ENCODE data around the gene ITGB1BP1. TPM values are rescaled to one million over a fixed set of nuclear protein-coding genes. Genes with fewer than 3 reads are reported as not detected.
"Not testable (repeated sequence)": the region's sequence is repeated elsewhere in the genome, so short reads cannot be mapped to it uniquely, and the experiment has no call there.

The ITGB1BP1 gene
- total RNA-seq, 1 donor from 2014 or later: 41.8 TPM

DNA sequence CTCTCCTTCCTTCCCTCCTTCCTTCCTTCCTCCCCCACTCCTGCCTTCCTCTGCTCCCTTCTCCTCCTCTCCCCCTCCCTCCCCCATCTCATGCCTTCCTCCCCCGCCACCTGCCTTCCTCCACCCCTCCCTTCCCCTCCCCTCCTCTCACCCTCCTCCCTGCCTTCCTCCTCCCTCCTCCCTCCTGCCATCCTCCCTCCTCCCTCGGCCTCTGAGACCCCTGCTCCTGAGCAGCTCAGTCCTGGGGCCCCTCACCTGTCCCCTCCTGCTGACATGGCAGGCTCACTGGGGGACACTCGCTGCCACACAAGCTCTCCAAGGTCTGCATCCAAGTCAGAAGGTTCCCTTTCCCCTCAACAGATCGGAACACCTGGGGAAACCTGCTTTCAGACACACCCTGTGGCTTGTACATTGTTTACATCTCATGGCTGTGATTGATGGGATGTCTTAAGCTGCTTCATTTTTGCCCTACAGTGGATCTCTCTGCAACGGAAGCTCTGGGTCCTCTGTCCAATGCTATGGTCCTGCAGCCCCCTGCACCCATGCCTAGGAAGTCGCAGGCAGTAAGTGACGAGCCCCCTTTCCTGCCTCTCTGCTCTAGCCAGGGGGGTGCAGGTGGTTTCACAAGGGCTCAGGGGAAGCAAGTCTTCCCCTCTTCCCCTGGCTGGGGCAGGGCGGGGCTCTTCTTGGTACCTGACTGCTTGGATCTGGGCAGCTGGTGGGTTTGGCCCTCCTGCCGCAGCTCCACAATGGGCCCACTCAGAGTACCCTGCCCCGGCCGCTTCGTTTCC is 22.9 kb downstream of the ITGB1BP1 start:
- Mint-ChIP-seq H3K36me3 (ENCODE audit: insufficient read depth) (peaks cover 17% of the 10 kb centered on the region), H3K27me3 (no peaks in the 10 kb centered on the region), H3K9me3 (ENCODE audit: low read depth) (no peaks in the 10 kb centered on the region), H3K27ac (peak overlapping the region; percentile 92), H3K4me1 (ENCODE audit: low read depth) (peaks cover 4% of the 10 kb centered on the region), H3K4me3 (ENCODE audit: low read depth) (no peak overlapping the region)
- no peak for DNase-seq (ENCODE audit: low spot score, unreplicated experiment)
- TF ChIP-seq, protein P1, sequence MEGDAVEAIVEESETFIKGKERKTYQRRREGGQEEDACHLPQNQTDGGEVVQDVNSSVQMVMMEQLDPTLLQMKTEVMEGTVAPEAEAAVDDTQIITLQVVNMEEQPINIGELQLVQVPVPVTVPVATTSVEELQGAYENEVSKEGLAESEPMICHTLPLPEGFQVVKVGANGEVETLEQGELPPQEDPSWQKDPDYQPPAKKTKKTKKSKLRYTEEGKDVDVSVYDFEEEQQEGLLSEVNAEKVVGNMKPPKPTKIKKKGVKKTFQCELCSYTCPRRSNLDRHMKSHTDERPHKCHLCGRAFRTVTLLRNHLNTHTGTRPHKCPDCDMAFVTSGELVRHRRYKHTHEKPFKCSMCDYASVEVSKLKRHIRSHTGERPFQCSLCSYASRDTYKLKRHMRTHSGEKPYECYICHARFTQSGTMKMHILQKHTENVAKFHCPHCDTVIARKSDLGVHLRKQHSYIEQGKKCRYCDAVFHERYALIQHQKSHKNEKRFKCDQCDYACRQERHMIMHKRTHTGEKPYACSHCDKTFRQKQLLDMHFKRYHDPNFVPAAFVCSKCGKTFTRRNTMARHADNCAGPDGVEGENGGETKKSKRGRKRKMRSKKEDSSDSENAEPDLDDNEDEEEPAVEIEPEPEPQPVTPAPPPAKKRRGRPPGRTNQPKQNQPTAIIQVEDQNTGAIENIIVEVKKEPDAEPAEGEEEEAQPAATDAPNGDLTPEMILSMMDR (IDR thresholded peaks at IDR 0.05; ENCODE audit: unreplicated experiment): no peak

DNA sequence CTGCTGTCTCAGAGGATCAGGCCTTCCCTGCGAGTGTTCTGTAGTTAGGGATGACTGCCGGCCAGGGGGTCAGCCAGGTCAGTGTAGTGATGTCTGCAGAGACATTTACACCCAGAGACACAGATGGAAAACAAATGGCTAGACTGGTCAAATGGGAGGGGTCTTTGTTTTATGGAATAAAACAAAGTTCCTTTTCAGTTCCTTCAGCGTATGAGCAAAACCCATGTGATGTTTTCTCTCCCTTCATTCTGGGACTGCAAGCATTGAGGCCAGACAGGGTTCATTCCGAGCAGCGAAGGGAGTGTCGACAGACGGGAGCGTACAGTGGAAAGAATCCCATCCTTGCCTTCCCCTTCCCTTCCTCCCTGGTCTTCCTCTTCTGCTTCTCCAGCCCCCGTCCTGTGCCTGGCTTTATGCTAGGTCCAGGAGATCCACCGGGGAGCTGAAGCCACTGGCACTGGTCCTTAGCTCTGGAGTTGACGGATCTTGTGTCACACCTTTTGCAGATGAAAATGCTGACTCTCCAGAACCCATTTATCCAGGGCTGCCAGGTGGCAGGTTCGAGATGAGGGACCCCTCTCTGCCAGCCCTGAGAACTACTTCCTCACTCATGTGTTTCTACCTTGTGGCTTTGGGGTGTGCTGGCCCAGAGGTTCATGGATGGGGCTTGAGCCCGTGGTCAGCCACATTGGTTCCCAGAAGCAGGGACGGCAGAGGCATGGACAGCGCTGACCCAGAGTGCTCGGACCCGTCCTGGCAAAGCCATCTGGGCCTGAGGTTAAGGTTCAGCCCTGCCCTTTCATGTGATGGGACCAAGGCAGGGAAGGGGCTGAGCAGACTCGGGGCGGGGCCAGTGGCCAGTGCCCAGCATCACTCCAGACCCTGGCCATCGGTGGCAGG is 24.2 kb downstream of the ITGB1BP1 start:
- TF ChIP-seq, protein P1 (IDR thresholded peaks at IDR 0.05; ENCODE audit: unreplicated experiment): no peak
- H3K9me3 Mint-ChIP-seq (ENCODE audit: low read depth): no peaks in the 10 kb centered on the region
- no peak for DNase-seq (ENCODE audit: low spot score, unreplicated experiment)
- H3K27me3 Mint-ChIP-seq: no peaks in the 10 kb centered on the region
- H3K27ac Mint-ChIP-seq: peak overlapping the region; percentile 82
- H3K4me3 Mint-ChIP-seq (ENCODE audit: low read depth): no peak overlapping the region
- peaks cover 19% of the 10 kb centered on the region for H3K36me3 Mint-ChIP-seq (ENCODE audit: insufficient read depth)
- peaks cover 4% of the 10 kb centered on the region for H3K4me1 Mint-ChIP-seq (ENCODE audit: low read depth)

DNA sequence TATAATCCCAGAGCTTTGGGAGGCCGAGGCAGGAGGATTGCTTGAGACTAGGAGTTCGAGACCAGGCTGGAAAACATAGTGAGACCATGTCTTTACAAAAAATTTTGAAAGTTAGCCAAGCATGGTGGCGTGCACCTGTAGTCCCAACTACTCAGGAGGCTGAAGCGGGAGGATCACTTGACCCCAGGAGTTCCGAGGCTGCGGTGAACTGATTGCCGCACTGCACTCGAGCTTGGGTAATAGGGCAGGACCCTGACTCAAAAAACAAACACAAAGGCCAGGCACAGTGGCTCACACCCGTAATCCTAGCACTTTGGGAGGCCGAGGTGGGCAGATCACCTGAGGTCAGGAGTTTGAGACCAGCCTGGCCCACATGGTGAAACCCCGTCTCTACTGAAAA is 25.1 kb downstream of the ITGB1BP1 start:
- H3K4me3 Mint-ChIP-seq (ENCODE audit: low read depth); DNase-seq (ENCODE audit: low spot score, unreplicated experiment); H3K27me3 Mint-ChIP-seq; H3K9me3 Mint-ChIP-seq (ENCODE audit: low read depth); H3K4me1 Mint-ChIP-seq (ENCODE audit: low read depth): not testable (repeated sequence)
- Mint-ChIP-seq H3K27ac (peak overlapping the region; percentile 24), H3K36me3 (ENCODE audit: insufficient read depth) (peaks cover 15% of the 10 kb centered on the region)

DNA sequence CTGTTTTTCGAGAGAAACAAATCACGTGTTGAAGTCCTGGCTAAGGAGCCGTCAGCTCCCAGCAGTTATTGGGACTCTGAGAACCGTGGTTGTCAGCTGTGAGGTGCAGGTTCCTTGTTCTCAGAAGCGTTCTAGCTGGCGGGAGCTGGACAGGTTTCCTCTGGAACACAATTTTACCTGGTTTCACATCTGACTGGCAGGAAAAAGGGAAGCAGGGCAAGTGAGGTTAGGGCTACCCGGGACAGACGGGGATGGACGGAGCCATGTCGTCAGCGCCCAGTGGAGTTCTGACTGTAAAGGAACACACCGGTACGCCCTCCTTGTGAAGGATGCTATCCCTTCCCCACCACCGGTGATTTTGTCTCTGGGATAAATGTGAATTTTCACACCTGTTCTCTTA is 26.1 kb downstream of the ITGB1BP1 start:
- no peaks in the 10 kb centered on the region for H3K27me3 Mint-ChIP-seq
- peaks cover 13% of the 10 kb centered on the region for H3K36me3 Mint-ChIP-seq (ENCODE audit: insufficient read depth)
- TF ChIP-seq, protein P1 (IDR thresholded peaks at IDR 0.05; ENCODE audit: unreplicated experiment): no peak
- no peak overlapping the region for H3K4me3 Mint-ChIP-seq (ENCODE audit: low read depth)
- no peaks in the 10 kb centered on the region for H3K9me3 Mint-ChIP-seq (ENCODE audit: low read depth)
- peaks cover 7% of the 10 kb centered on the region for H3K4me1 Mint-ChIP-seq (ENCODE audit: low read depth)
- no peak overlapping the region for H3K27ac Mint-ChIP-seq
- no peak for DNase-seq (ENCODE audit: low spot score, unreplicated experiment)

DNA sequence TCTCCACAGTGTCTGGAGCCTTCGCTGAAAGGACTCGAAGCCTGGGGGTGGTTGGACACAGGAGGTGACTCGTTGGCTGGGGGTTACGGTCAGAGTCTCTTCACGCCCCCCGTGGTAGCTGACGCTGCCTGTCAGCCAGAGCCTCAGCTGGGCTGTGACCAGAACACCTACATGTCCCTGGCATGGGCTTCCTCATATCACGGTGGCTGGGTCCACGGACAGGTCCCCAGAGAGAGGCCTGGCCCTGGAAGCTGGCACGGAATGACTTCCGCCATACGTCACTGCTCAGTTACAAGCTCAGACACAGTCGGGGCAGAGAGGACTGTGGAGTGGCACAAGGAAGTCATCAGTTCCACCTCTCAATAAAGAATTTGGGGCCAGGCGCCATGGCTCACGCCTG is 28.5 kb downstream of the ITGB1BP1 start:
- Mint-ChIP-seq H3K9me3 (ENCODE audit: low read depth) (no peaks in the 10 kb centered on the region), H3K27ac (no peak overlapping the region), H3K27me3 (no peaks in the 10 kb centered on the region), H3K4me1 (ENCODE audit: low read depth) (peaks cover 3% of the 10 kb centered on the region), H3K4me3 (ENCODE audit: low read depth) (no peak overlapping the region), H3K36me3 (ENCODE audit: insufficient read depth) (peaks cover 20% of the 10 kb centered on the region)
- TF ChIP-seq, protein P1 (IDR thresholded peaks at IDR 0.05; ENCODE audit: unreplicated experiment): no peak
- DNase-seq (ENCODE audit: low spot score, unreplicated experiment): no peak

Data from progenitor cell of endocrine pancreas (in vitro differentiated cells).